ENCODE measurements around the gene PRSS33. TPM values are rescaled to one million over a fixed set of nuclear protein-coding genes. Genes with fewer than 3 reads are reported as not detected.

PRSS33 gene
- total RNA-seq, 2 donors from 2014 or later: 0.46 TPM; not detected in 1

- Mint-ChIP-seq H3K4me1 (ENCODE audit: low read depth) (peaks cover 31% of the 10 kb centered on the region), H3K9me3 (no peaks in the 10 kb centered on the region), H3K36me3 (ENCODE audit: insufficient read depth in 2 of 2) (peaks cover 29 to 56% of the 10 kb centered on the region in 2 donors), H3K27me3 (ENCODE audit: low read depth) (no peaks in the 10 kb centered on the region), H3K27ac (peak overlapping the region; percentile 61), H3K4me3 (no peak overlapping the region)
- DNase-seq (no peak), ATAC-seq (replicated peaks in 1 of 2) (no peak)
Measured at GRCh38 chr16:2766430-2767139, 20.8 kb downstream of the PRSS33 start.

DNA sequence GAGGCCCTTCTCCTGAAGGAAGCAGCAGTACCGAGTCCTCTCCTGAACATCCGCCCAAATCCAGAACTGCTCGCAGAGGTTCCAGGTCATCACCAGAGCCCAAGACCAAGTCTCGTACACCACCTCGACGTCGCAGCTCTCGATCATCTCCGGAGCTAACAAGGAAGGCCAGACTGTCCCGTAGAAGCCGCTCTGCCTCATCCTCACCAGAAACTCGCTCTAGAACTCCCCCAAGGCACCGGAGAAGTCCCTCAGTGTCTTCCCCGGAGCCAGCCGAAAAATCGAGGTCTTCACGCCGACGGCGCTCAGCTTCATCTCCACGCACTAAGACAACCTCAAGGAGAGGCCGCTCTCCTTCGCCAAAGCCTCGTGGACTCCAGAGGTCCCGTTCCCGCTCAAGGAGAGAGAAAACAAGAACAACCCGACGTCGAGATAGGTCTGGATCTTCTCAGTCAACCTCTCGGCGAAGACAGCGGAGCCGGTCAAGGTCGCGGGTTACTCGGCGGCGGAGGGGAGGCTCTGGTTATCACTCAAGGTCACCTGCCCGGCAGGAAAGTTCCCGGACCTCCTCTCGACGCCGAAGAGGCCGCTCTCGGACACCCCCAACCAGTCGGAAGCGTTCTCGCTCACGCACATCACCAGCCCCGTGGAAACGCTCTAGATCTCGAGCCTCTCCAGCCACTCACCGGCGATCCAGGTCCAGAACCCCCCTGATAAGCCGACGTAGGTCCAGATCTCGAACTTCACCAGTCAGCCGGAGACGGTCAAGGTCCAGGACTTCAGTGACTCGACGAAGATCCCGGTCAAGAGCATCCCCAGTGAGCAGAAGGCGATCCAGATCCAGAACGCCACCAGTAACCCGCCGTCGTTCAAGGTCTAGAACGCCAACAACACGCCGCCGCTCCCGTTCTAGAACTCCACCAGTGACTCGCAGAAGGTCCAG is 21.6 kb downstream of the PRSS33 start:
- no peaks in the 10 kb centered on the region for H3K9me3 Mint-ChIP-seq
- H3K36me3 Mint-ChIP-seq (ENCODE audit: insufficient read depth in 2 of 2): peaks cover 35 to 65% of the 10 kb centered on the region in 2 donors
- ATAC-seq (replicated peaks in 1 of 2) (no peak), DNase-seq (no peak)
- peaks cover 28% of the 10 kb centered on the region for H3K4me1 Mint-ChIP-seq (ENCODE audit: low read depth)
- peak overlapping the region; percentile 55 for H3K27ac Mint-ChIP-seq
- no peaks in the 10 kb centered on the region for H3K27me3 Mint-ChIP-seq (ENCODE audit: low read depth)
- no peak overlapping the region for H3K4me3 Mint-ChIP-seq

DNA sequence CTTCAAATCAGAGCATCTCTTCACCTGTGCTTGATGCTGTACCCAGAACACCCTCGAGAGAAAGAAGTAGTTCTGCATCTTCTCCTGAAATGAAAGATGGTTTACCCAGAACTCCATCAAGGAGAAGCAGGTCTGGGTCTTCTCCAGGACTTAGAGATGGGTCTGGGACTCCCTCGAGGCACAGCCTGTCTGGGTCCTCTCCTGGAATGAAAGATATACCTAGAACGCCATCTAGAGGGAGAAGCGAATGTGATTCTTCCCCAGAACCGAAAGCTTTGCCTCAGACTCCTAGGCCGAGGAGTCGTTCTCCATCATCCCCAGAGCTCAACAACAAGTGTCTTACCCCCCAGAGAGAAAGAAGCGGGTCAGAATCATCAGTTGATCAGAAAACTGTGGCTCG is 22.6 kb downstream of the PRSS33 start:
- H3K27ac Mint-ChIP-seq: no peak overlapping the region
- no peak overlapping the region for H3K4me3 Mint-ChIP-seq
- no peaks in the 10 kb centered on the region for H3K9me3 Mint-ChIP-seq
- peaks cover 43 to 71% of the 10 kb centered on the region in 2 donors for H3K36me3 Mint-ChIP-seq (ENCODE audit: insufficient read depth in 2 of 2)
- DNase-seq (no peak), ATAC-seq (replicated peaks in 1 of 2) (no peak)
- peaks cover 23% of the 10 kb centered on the region for H3K4me1 Mint-ChIP-seq (ENCODE audit: low read depth)
- H3K27me3 Mint-ChIP-seq (ENCODE audit: low read depth): no peaks in the 10 kb centered on the region

GRCh38 chr16:2763173-2763572 is 24.2 kb downstream of the PRSS33 start:
- no peak for DNase-seq
- peaks cover 50 to 78% of the 10 kb centered on the region in 2 donors for H3K36me3 Mint-ChIP-seq (ENCODE audit: insufficient read depth in 2 of 2)
- no peaks in the 10 kb centered on the region for H3K9me3 Mint-ChIP-seq
- H3K4me1 Mint-ChIP-seq (ENCODE audit: low read depth): peaks cover 16% of the 10 kb centered on the region
- no peak for ATAC-seq (replicated peaks in 1 of 2)
- H3K27ac Mint-ChIP-seq: no peak overlapping the region
- H3K4me3 Mint-ChIP-seq: no peak overlapping the region
- no peaks in the 10 kb centered on the region for H3K27me3 Mint-ChIP-seq (ENCODE audit: low read depth)

DNA sequence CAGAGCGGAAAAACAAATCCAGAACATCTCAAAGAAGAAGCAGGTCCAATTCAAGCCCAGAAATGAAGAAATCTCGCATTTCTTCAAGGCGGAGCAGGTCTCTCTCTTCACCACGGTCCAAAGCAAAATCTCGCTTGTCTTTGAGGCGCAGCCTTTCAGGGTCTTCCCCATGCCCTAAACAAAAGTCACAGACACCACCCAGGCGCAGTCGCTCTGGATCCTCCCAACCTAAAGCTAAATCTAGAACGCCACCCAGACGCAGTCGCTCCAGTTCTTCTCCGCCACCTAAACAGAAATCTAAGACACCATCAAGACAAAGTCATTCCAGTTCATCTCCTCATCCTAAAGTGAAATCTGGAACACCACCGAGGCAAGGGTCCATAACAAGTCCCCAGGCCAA is 24.6 kb downstream of the PRSS33 start:
- Mint-ChIP-seq H3K36me3 (ENCODE audit: insufficient read depth in 2 of 2) (peaks cover 50 to 79% of the 10 kb centered on the region in 2 donors), H3K9me3 (no peaks in the 10 kb centered on the region), H3K4me3 (no peak overlapping the region), H3K4me1 (ENCODE audit: low read depth) (peaks cover 12% of the 10 kb centered on the region), H3K27me3 (ENCODE audit: low read depth) (no peaks in the 10 kb centered on the region), H3K27ac (peak overlapping the region; percentile 40)
- no peak for ATAC-seq (replicated peaks in 1 of 2)
- no peak for DNase-seq

- ATAC-seq (replicated peaks in 1 of 2) (no peak), DNase-seq (no peak)
- H3K27me3 Mint-ChIP-seq (ENCODE audit: low read depth): no peaks in the 10 kb centered on the region
- no peak overlapping the region for H3K4me3 Mint-ChIP-seq
- peak overlapping the region; percentile 40 for H3K27ac Mint-ChIP-seq
- H3K4me1 Mint-ChIP-seq (ENCODE audit: low read depth): peaks cover 18% of the 10 kb centered on the region
- H3K36me3 Mint-ChIP-seq (ENCODE audit: insufficient read depth in 2 of 2): peaks cover 54 to 82% of the 10 kb centered on the region in 2 donors
- H3K9me3 Mint-ChIP-seq: no peaks in the 10 kb centered on the region
Measured at GRCh38 chr16:2761886-2762583, 25.3 kb downstream of the PRSS33 start.

- Mint-ChIP-seq H3K4me1 (ENCODE audit: low read depth) (peaks cover 24% of the 10 kb centered on the region), H3K4me3 (no peak overlapping the region), H3K27me3 (ENCODE audit: low read depth) (no peaks in the 10 kb centered on the region), H3K36me3 (ENCODE audit: insufficient read depth in 2 of 2) (peaks cover 57 to 83% of the 10 kb centered on the region in 2 donors), H3K27ac (peak overlapping the region; percentile 12), H3K9me3 (no peaks in the 10 kb centered on the region)
- ATAC-seq (replicated peaks in 1 of 2): no peak
- DNase-seq: no peak
Measured at GRCh38 chr16:2761472-2761871, 25.9 kb downstream of the PRSS33 start.

- no peak for DNase-seq
- Mint-ChIP-seq H3K27me3 (ENCODE audit: low read depth) (no peaks in the 10 kb centered on the region), H3K4me1 (ENCODE audit: low read depth) (peaks cover 49% of the 10 kb centered on the region), H3K36me3 (ENCODE audit: insufficient read depth in 2 of 2) (peaks cover 61 to 80% of the 10 kb centered on the region in 2 donors), H3K9me3 (no peaks in the 10 kb centered on the region), H3K4me3 (no peak overlapping the region), H3K27ac (peak overlapping the region; percentile 66)
- ATAC-seq (replicated peaks in 1 of 2): no peak
Measured at GRCh38 chr16:2757344-2757743, 30.0 kb downstream of the PRSS33 start.

DNA sequence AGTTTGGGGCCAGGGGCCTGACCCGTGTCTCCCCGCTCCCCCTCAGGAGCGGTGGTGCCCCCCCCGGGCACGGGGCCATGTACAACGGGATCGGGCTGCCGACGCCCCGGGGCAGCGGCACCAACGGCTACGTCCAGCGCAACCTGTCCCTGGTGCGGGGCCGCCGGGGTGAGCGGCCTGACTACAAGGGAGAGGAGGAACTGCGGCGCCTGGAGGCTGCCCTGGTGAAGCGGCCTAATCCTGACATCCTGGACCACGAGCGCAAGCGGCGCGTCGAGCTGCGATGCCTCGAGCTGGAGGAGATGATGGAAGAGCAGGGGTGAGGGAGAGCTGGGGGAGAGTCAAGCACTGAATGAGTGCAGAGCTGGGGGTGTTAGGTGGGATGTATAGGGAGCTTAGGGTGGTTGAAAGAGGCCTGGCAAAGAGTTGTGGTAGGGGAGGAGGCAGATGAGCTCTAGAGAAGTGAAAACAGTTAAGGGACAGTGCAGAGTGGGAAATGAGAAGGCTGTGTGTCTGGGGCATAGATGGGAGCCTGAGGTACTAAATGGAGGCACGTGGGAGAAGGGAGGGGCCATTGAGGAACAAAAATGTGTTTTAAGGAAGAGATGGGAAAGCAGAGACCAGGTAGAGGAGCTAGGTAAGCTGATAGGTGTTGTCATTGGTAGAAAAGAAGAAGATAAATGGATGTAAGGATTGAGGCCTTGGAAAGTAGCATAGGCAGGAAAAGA is 30.9 kb downstream of the PRSS33 start:
- no peak for DNase-seq
- Mint-ChIP-seq H3K36me3 (ENCODE audit: insufficient read depth in 2 of 2) (peaks cover 58 to 72% of the 10 kb centered on the region in 2 donors), H3K4me1 (ENCODE audit: low read depth) (peaks cover 46% of the 10 kb centered on the region), H3K27me3 (ENCODE audit: low read depth) (no peaks in the 10 kb centered on the region), H3K27ac (peak overlapping the region; percentile 66), H3K4me3 (peak overlapping the region in 1 of 2 donors; percentile 11), H3K9me3 (no peaks in the 10 kb centered on the region)
- no peak for ATAC-seq (replicated peaks in 1 of 2)

- Mint-ChIP-seq H3K27me3 (ENCODE audit: low read depth) (no peaks in the 10 kb centered on the region), H3K4me3 (peak overlapping the region; percentile 79 to 95), H3K9me3 (no peaks in the 10 kb centered on the region), H3K4me1 (ENCODE audit: low read depth) (peaks cover 59% of the 10 kb centered on the region), H3K27ac (peak overlapping the region; percentile 89), H3K36me3 (ENCODE audit: insufficient read depth in 2 of 2) (peaks cover 49 to 61% of the 10 kb centered on the region in 2 donors)
- ATAC-seq (replicated peaks in 1 of 2) (no peak), DNase-seq (no peak)
Measured at GRCh38 chr16:2755158-2755557, 32.2 kb downstream of the PRSS33 start.

DNA sequence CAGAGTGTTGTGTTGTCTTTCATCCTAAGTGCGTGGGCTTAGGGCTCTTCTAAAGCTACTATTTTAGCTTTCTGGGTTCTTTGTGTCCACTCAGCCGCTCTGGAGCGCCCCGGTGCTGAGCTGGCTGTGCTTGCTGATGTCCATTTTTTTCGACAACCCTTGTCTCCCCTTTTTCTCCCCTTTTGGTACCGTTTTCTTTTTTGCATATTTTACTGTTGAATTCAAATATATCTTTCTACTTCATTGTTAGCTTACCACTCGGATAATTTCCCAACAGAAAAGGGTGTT is 33.7 kb downstream of the PRSS33 start:
- no peak for DNase-seq
- H3K27ac Mint-ChIP-seq: peak overlapping the region; percentile 89

DNA sequence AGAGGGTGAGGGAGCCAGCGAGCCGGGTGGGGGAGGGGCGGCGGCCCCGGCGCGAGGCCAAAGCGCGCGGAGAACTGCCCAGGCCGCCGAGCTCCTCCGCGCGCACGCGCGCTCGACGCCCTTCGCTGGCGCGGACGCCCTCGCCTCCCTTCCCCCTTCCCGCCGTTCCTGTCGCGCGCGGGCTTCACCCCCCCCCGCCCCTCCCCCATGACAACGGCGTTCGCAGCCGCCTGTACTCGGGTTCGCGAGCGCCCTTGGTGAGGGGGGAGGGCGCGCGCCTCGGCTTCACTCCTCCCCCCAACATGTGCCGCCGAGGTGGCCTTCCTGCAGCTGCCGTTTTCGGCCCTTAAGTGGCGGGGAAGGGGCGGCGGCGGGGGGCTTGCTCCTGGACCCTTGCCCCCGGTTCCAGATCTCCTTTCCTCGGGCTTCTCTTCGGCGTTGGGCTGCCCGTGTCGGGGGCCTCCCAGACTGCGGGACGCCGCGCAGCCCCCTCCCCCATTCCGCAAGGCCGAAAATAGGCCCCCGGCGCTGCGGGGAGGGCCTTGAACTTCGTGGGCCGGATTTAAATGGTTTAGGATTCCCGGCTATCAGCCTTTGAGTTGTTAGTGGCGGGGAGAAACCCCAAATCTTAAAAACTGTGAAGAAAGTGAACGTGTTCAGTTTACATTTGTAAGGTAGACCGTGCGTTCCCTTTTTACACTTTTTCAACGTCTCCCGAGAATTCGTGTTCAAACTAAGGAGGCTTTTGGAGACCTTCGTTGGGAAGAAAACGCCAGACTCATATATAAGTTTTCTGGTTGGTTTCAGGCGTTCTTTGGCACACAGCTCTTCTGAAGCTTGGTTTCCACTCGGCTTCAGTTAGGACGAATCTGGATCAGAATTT is 34.3 kb downstream of the PRSS33 start:
- no peaks in the 10 kb centered on the region for H3K9me3 Mint-ChIP-seq

More for the DNA sequence above, 33.7 kb downstream of the PRSS33 start:
- no peak for ATAC-seq (replicated peaks in 1 of 2)
- Mint-ChIP-seq H3K27me3 (ENCODE audit: low read depth) (no peaks in the 10 kb centered on the region), H3K36me3 (ENCODE audit: insufficient read depth in 2 of 2) (peaks cover 38 to 48% of the 10 kb centered on the region in 2 donors), H3K9me3 (no peaks in the 10 kb centered on the region), H3K4me1 (ENCODE audit: low read depth) (peaks cover 68% of the 10 kb centered on the region), H3K4me3 (peak overlapping the region; percentile 79 to 95)

More for the DNA sequence above, 34.3 kb downstream of the PRSS33 start:
- Mint-ChIP-seq H3K4me3 (peak overlapping the region; percentile 79 to 95), H3K27me3 (ENCODE audit: low read depth) (no peaks in the 10 kb centered on the region), H3K27ac (peak overlapping the region; percentile 89), H3K4me1 (ENCODE audit: low read depth) (peaks cover 68% of the 10 kb centered on the region), H3K36me3 (ENCODE audit: insufficient read depth in 2 of 2) (peaks cover 34 to 43% of the 10 kb centered on the region in 2 donors)
- DNase-seq (no peak), ATAC-seq (replicated peaks in 1 of 2) (peak; percentile 48 to 53)
